PFSK-1 (cell line): ENCODE data around the gene LCNL1.

Experiments
- FOXP2 ChIP-seq: optimal IDR thresholded peaks from 2 replicates; pipeline ENCODE3; 2011; ENCODE audit warnings: borderline replicate concordance, control low read depth, inconsistent platforms; ENCODE audit not compliant: insufficient read depth; ENCODE audit errors: extremely low read length, extremely low read depth
- POLR2AphosphoS5 ChIP-seq: IDR thresholded peaks from 2 replicates; pipeline ENCODE4 v1.6.1; 2012; ENCODE audit warnings: low read depth, mild to moderate bottlenecking, control low read depth, low read length, moderate library complexity
- REST ChIP-seq, 2 experiments: IDR thresholded peaks; 2 replicates each; pipeline versions ENCODE4 v1.6.1 to v1.8.0; 2011 to 2012; ENCODE audit warnings: low read depth in 2 of 2, low read length in 2 of 2, control low read depth in 1 of 2, inconsistent platforms in 1 of 2, mild to moderate bottlenecking in 1 of 2, moderate library complexity in 1 of 2; ENCODE audit not compliant: insufficient read depth in 1 of 2
- SIN3A ChIP-seq: IDR thresholded peaks from 2 replicates; pipeline ENCODE4 v1.6.1; 2012; ENCODE audit warnings: mild to moderate bottlenecking, low read length, moderate library complexity, borderline replicate concordance; ENCODE audit not compliant: insufficient read depth
- TAF1 ChIP-seq: IDR thresholded peaks from 2 replicates; pipeline ENCODE4 v1.6.1; 2012; ENCODE audit warnings: low read length, control low read depth, borderline replicate concordance; ENCODE audit not compliant: insufficient read depth

GRCh38 chr9:137022662-137023008 lies 39.8 kb downstream of the LCNL1 start:
- no peak for TF ChIP-seq TAF1
- TF ChIP-seq SIN3A, result no peak
- TF ChIP-seq POLR2AphosphoS5, result no peak
- no peak for TF ChIP-seq REST (IDR thresholded peaks at IDR 0.05; ENCODE audit: insufficient read depth in 1 of 2, low read depth in 2 of 2, low read length in 2 of 2)
- no peak for TF ChIP-seq FOXP2
